Measurements from ENCODE around the gene MAB21L1. TPM values are rescaled to one million over a fixed set of nuclear protein-coding genes. Genes with fewer than 3 reads are reported as not detected.
A peak's percentile ranks its signal among the peaks of the same experiment; 100 is the strongest.

The MAB21L1 gene
- total RNA-seq, 4 donors from 2014 or later: 0.53 to 4.1 (median 0.80) TPM; not detected in 1

GRCh38 chr13:35474496-35475211, 1.8 kb downstream of the MAB21L1 start:
- H3K4me1 ChIP-seq: no peaks in the 10 kb centered on the region
- H3K27ac ChIP-seq: no peak overlapping the region
- H3K36me3 ChIP-seq: no peaks in the 10 kb centered on the region
- H3K27me3 ChIP-seq: peaks cover 0 to 10% of the 10 kb centered on the region in 2 donors
- H3K4me3 ChIP-seq: peak overlapping the region; percentile 27 to 50 (median 37)
- TF ChIP-seq CTCF (IDR thresholded peaks at IDR 0.05) (no peak), POLR2A (IDR thresholded peaks at IDR 0.05) (no peak)
- DNase-seq: no peak
- peaks cover 0 to 6% (median 0%) of the 10 kb centered on the region in 4 donors for H3K9me3 ChIP-seq

- H3K36me3 ChIP-seq: no peaks in the 10 kb centered on the region
- DNase-seq: no peak
- TF ChIP-seq CTCF (IDR thresholded peaks at IDR 0.05) (no peak), POLR2A (IDR thresholded peaks at IDR 0.05) (no peak)
- peaks cover 0 to 6% (median 0%) of the 10 kb centered on the region in 4 donors for H3K9me3 ChIP-seq
- H3K27ac ChIP-seq: no peak overlapping the region
- no peaks in the 10 kb centered on the region for H3K4me1 ChIP-seq
- H3K4me3 ChIP-seq: no peak overlapping the region
- H3K27me3 ChIP-seq: peaks cover 0 to 10% of the 10 kb centered on the region in 2 donors
These were observed 2.7 kb downstream of the MAB21L1 start for GRCh38 chr13:35473802-35474201.

GRCh38 chr13:35473206-35473775, 3.2 kb downstream of the MAB21L1 start:
- peaks cover 0 to 6% (median 0%) of the 10 kb centered on the region in 4 donors for H3K9me3 ChIP-seq
- H3K27ac ChIP-seq: no peak overlapping the region
- no peak for DNase-seq
- H3K4me1 ChIP-seq: no peaks in the 10 kb centered on the region
- TF ChIP-seq CTCF (IDR thresholded peaks at IDR 0.05) (no peak), POLR2A (IDR thresholded peaks at IDR 0.05) (no peak)
- no peaks in the 10 kb centered on the region for H3K36me3 ChIP-seq
- H3K27me3 ChIP-seq: peaks cover 0 to 10% of the 10 kb centered on the region in 2 donors
- H3K4me3 ChIP-seq: no peak overlapping the region

- Histone ChIP-seq H3K27me3 (peaks cover 0 to 10% of the 10 kb centered on the region in 2 donors), H3K36me3 (no peaks in the 10 kb centered on the region), H3K4me3 (no peak overlapping the region), H3K27ac (no peak overlapping the region), H3K9me3 (peaks cover 0 to 6% (median 0%) of the 10 kb centered on the region in 4 donors), H3K4me1 (no peaks in the 10 kb centered on the region)
- no peak for DNase-seq
- TF ChIP-seq CTCF (IDR thresholded peaks at IDR 0.05) (no peak), POLR2A (IDR thresholded peaks at IDR 0.05) (no peak)
These were observed 4.1 kb downstream of the MAB21L1 start for GRCh38 chr13:35472323-35472881.

GRCh38 chr13:35471706-35472322, 4.7 kb downstream of the MAB21L1 start:
- TF ChIP-seq CTCF (IDR thresholded peaks at IDR 0.05) (no peak), POLR2A (IDR thresholded peaks at IDR 0.05) (no peak)
- Histone ChIP-seq H3K36me3 (no peaks in the 10 kb centered on the region), H3K4me3 (no peak overlapping the region), H3K4me1 (no peaks in the 10 kb centered on the region), H3K9me3 (peaks cover 0 to 6% (median 0%) of the 10 kb centered on the region in 4 donors), H3K27ac (no peak overlapping the region), H3K27me3 (peaks cover 0 to 10% of the 10 kb centered on the region in 2 donors)
- no peak for DNase-seq
